OCI-LY1 (cell line): ENCODE data around the gene EPAS1.

Source experiments
- H2AFZ ChIP-seq: fragments of 200-600 bp; sonication (generic), shearing (Covaris generic); 2 replicates; pipeline ENCODE4 v1.6.0; 2014; ENCODE audit warnings: antibody characterized with exemption, mild to moderate bottlenecking, low read length
- H3F3A ChIP-seq: fragments of 200-600 bp; sonication (generic), shearing (Covaris generic); 2 replicates; pipeline ENCODE4 v1.6.0; 2014; ENCODE audit warnings: mild to moderate bottlenecking, antibody characterized with exemption, low read length, moderate library complexity; ENCODE audit not compliant: insufficient read depth
- H3K27ac ChIP-seq: fragments of 200-600 bp; sonication (generic); 2 replicates; pipeline ENCODE4 v1.5.1; 2014; ENCODE audit warnings: low read length, mixed run types, mild to moderate bottlenecking, low read depth; ENCODE audit not compliant: poor library complexity, severe bottlenecking
- H3K27me3 ChIP-seq: fragments of 200-600 bp; sonication (generic); 2 replicates; pipeline ENCODE4 v1.6.0; 2014; ENCODE audit warnings: antibody characterized with exemption, mild to moderate bottlenecking, low read length, moderate library complexity; ENCODE audit not compliant: insufficient read depth
- H3K36me3 ChIP-seq: fragments of 200-600 bp; sonication (generic); 2 replicates; pipeline ENCODE4 v1.6.1; 2014; ENCODE audit warnings: mild to moderate bottlenecking, antibody characterized with exemption, low read length, moderate library complexity, mixed read lengths; ENCODE audit not compliant: insufficient read depth
- H3K4me1 ChIP-seq: fragments of 200-600 bp; sonication (generic); 2 replicates; pipeline ENCODE4 v1.5.1; 2014; ENCODE audit warnings: mild to moderate bottlenecking, low read length, moderate library complexity; ENCODE audit not compliant: insufficient read depth, severe bottlenecking
- H3K4me2 ChIP-seq: fragments of 200-600 bp; sonication (generic), shearing (Covaris generic); 2 replicates; pipeline ENCODE4 v1.6.1; 2014; ENCODE audit warnings: low read length
- H3K4me3 ChIP-seq: fragments of 200-600 bp; sonication (generic); 2 replicates; pipeline ENCODE4 v1.5.1; 2014; ENCODE audit warnings: low read length, low read depth, mild to moderate bottlenecking, mixed read lengths; ENCODE audit not compliant: poor library complexity, severe bottlenecking
- H3K79me2 ChIP-seq: fragments of 200-600 bp; shearing (Covaris generic); 2 replicates; pipeline ENCODE4 v1.6.1; 2016; ENCODE audit warnings: mixed run types, low read length, mixed read lengths; ENCODE audit not compliant: insufficient read depth
- H3K9ac ChIP-seq: fragments of 200-600 bp; sonication (generic), shearing (Covaris generic); 2 replicates; pipeline ENCODE4 v1.6.1; 2014; ENCODE audit warnings: mild to moderate bottlenecking, low read length, mixed read lengths
- H3K9me2 ChIP-seq: fragments of 200-600 bp; sonication (generic), shearing (Covaris generic); 2 replicates; pipeline ENCODE4 v1.6.1; 2014; ENCODE audit warnings: low read depth, mild to moderate bottlenecking, low read length, mixed read lengths
- H3K9me3 ChIP-seq: fragments of 200-600 bp; shearing (Covaris generic); 2 replicates; pipeline ENCODE4 v1.6.1; 2014; ENCODE audit warnings: low read length, mixed read lengths
- H4K20me1 ChIP-seq: fragments of 200-600 bp; sonication (generic), shearing (Covaris generic); 2 replicates; pipeline ENCODE4 v1.6.0; 2016; ENCODE audit warnings: mild to moderate bottlenecking, low read length; ENCODE audit not compliant: insufficient read depth
- EZH2 ChIP-seq: fragments of 200-600 bp; sonication (generic), shearing (Covaris generic); IDR thresholded peaks from 2 replicates; pipeline ENCODE4 v1.8.0; 2017; ENCODE audit warnings: borderline replicate concordance, mixed run types, mild to moderate bottlenecking, antibody characterized with exemption, low read length, moderate library complexity, mixed read lengths
- TF ChIP-seq, protein P1 (sequence below): fragments of 200-600 bp; sonication (generic), shearing (Covaris generic); IDR thresholded peaks from 2 replicates; pipeline ENCODE4 v1.5.1; 2017; ENCODE audit warnings: mild to moderate bottlenecking, antibody characterized with exemption, low read length, moderate library complexity, mixed read lengths

EPAS1 gene

DNA sequence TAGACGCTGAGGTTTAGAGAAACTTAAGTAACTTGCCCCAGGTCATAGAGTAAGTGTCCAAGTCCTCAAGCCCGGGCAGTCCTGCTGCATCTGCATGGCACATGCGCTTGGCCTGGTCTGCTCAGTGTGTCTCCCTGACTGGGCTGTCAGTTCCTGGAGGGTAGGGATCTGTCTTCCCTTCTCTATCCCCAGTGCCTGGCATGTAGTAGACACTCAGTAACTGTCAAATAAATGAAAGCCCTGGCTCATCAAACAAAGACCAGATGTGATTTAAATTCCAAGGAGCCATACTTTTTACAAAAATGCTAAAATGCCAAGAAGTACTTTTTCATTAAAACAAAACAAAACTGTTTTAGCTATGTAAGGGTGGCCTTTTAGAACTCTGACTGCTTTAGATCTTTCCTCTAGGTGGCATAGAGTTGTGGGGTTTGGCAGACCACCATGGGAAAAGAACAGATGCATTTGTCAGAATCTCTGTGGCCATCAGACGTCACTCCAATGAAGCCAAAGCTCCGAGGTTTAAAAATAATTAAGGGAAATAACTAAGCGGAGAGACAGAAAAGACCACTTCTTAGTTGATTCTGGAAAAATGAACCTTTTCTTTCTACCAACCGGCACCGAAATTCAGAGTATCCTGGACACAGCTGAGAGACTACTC lies 34.0 kb downstream of the EPAS1 start:
- Histone ChIP-seq H3K9me2 (no peaks in the 10 kb centered on the region), H3K27me3 (peaks cover 24% of the 10 kb centered on the region; the same call in 1 of the 2 replicates), H3K79me2 (no peaks in the 10 kb centered on the region), H3K36me3 (no peaks in the 10 kb centered on the region), H3K4me3 (no peak overlapping the region), H3K27ac (no peak overlapping the region), H2AFZ (no peak overlapping the region), H3F3A (no peaks in the 10 kb centered on the region), H3K4me1 (no peaks in the 10 kb centered on the region), H3K4me2 (no peak overlapping the region), H4K20me1 (no peaks in the 10 kb centered on the region), H3K9me3 (no peaks in the 10 kb centered on the region), H3K9ac (no peak overlapping the region)
- TF ChIP-seq, protein P1, sequence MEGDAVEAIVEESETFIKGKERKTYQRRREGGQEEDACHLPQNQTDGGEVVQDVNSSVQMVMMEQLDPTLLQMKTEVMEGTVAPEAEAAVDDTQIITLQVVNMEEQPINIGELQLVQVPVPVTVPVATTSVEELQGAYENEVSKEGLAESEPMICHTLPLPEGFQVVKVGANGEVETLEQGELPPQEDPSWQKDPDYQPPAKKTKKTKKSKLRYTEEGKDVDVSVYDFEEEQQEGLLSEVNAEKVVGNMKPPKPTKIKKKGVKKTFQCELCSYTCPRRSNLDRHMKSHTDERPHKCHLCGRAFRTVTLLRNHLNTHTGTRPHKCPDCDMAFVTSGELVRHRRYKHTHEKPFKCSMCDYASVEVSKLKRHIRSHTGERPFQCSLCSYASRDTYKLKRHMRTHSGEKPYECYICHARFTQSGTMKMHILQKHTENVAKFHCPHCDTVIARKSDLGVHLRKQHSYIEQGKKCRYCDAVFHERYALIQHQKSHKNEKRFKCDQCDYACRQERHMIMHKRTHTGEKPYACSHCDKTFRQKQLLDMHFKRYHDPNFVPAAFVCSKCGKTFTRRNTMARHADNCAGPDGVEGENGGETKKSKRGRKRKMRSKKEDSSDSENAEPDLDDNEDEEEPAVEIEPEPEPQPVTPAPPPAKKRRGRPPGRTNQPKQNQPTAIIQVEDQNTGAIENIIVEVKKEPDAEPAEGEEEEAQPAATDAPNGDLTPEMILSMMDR = no peak
- TF ChIP-seq EZH2 = no peak

DNA sequence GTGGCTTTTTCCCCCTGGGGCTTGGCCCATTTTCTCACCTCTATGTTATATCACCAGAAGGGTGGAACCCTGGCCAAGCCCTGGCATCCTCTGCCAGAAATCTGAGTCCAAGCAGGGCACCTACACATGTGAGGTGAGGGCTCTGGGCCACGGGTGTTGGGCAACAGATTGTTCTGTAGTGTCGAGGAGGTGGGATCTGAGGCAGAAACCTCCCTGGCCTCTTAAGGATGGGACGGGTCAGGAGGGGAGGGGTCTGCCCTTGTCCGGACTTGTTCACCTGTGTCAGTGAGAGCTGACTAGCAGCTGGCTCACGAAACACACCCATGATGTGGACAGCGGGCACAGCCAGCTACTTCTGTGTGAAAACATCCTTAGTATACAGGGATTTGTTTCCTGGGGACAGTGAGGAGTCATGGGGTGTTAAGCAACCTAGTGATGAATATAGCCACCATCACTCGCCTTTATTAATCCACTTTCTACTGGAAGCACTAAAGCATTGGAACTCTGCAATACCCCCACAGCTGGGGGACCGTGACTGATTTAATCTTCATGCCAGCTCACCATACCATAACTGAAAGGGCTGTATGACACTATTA lies 35.6 kb downstream of the EPAS1 start:
- no peaks in the 10 kb centered on the region for H3K79me2 ChIP-seq
- H3K4me1 ChIP-seq = no peaks in the 10 kb centered on the region
- TF ChIP-seq, protein P1 = no peak
- no peak for TF ChIP-seq EZH2
- no peaks in the 10 kb centered on the region for H3K9me3 ChIP-seq
- H4K20me1 ChIP-seq = no peaks in the 10 kb centered on the region
- H3K27ac ChIP-seq = no peak overlapping the region
- no peaks in the 10 kb centered on the region for H3F3A ChIP-seq
- H3K9me2 ChIP-seq = no peaks in the 10 kb centered on the region
- H3K27me3 ChIP-seq = peaks cover 28% of the 10 kb centered on the region; the same call in 1 of the 2 replicates
- H3K4me2 ChIP-seq = no peak overlapping the region
- H3K36me3 ChIP-seq = no peaks in the 10 kb centered on the region
- H3K4me3 ChIP-seq = no peak overlapping the region
- no peak overlapping the region for H2AFZ ChIP-seq
- H3K9ac ChIP-seq = no peak overlapping the region

DNA sequence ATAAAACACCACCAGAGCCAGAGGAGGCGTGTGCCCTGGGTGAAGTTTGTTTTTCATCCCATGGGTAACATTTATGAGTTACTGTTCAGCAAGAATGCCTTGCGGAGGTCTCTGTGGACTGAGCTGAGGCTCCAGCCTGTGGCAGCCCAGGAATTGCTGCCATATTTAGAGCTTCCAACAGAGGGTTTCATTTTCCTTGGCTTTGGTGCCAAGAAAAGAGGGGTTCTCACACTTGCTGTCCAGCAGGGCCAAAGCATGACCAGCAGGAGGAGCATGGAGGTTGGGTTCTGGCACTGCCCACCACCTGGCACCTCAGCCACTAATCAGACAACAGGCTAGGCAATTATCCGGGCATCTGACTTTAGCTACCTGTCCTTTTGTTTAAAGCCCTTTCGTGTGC lies 36.7 kb downstream of the EPAS1 start:
- Histone ChIP-seq H3K9me2 (no peaks in the 10 kb centered on the region), H3K4me3 (no peak overlapping the region), H3F3A (no peaks in the 10 kb centered on the region), H3K27me3 (peaks cover 28% of the 10 kb centered on the region; the same call in 1 of the 2 replicates), H2AFZ (no peak overlapping the region), H3K27ac (no peak overlapping the region), H3K9me3 (no peaks in the 10 kb centered on the region), H3K79me2 (no peaks in the 10 kb centered on the region), H3K9ac (no peak overlapping the region), H3K4me2 (no peak overlapping the region), H3K4me1 (no peaks in the 10 kb centered on the region), H3K36me3 (no peaks in the 10 kb centered on the region), H4K20me1 (no peaks in the 10 kb centered on the region)
- no peak for TF ChIP-seq EZH2
- TF ChIP-seq, protein P1 = no peak
